ENCODE measurements around the gene PYCR2.
"Not testable (repeated sequence)": the region's sequence is repeated elsewhere in the genome, so short reads cannot be mapped to it uniquely, and the experiment has no call there.

The PYCR2 gene

DNA sequence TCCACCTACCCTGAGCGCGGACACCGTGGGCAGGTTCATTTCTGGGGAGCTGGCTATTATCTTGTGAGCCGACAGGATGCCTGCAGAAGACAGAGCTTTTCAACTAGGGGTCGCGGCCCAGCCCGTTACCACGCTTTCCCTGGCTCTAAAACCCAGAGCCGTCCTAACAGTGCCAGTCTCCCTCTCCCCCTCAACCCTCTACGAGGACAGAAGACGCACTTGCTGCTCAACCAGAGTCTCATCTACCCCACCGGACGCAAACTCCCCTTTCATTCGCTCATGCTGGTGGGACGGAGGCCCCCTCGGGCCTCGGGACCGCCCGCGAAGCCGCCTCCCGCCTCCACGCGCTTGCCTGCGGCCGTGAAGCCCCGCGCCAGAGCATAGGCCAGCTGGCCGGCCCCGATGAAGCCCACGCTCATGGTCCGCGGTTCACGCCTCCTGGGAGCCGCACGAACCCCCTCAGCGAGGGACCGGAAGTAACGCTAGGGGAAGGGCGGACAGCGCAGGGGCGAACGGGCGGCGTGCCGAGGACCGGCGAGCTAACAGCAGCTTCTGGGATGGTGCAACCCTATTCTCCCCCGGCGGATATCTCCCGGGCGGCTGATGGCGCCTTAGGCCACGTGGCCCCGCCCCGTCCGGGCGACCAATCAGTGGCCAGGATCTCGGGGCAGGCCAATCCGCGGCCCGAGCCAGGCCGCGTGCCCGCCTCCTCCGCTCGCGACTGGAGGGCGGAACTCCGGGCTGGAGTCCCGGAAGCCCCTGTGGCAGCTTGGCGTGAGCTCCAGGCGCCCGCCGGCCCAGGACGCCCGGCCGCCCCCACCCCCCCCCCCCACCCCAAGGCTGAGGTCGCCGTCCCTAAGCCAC is at the start of gene PYCR2:
Gene PYCR2 (minus strand): TSS at position 559 of the 864 bp plus-strand sequence. CDS start 140 bp downstream, at position 419.
- Histone ChIP-seq H3K4me3 (ENCODE audit: low read length) (peak within 1 kb of the TSS; percentile 86), H3K9ac (ENCODE audit: low read depth, low read length) (peak within 1 kb of the TSS; percentile 93), H3K27ac (ENCODE audit: low read length) (peak within 1 kb of the TSS; percentile 53), H3K9me3 (ENCODE audit: insufficient read depth, low read depth, low read length) (no peaks in the 10 kb centered on the region), H3K27me3 (ENCODE audit: insufficient read depth, low read length) (no peaks in the 10 kb centered on the region), H3K4me1 (ENCODE audit: insufficient read depth, low read length) (peaks cover 4% of the 10 kb centered on the region), H3K36me3 (ENCODE audit: insufficient read depth, low read depth, low read length) (peaks cover 37% of the 10 kb centered on the region)

GRCh38 chr1:225973158-225973557 is 49.1 kb upstream of the PYCR2 start:
- H3K4me3 ChIP-seq (ENCODE audit: low read length): no peak overlapping the region
- no peak overlapping the region for H3K27ac ChIP-seq (ENCODE audit: low read length)

DNA sequence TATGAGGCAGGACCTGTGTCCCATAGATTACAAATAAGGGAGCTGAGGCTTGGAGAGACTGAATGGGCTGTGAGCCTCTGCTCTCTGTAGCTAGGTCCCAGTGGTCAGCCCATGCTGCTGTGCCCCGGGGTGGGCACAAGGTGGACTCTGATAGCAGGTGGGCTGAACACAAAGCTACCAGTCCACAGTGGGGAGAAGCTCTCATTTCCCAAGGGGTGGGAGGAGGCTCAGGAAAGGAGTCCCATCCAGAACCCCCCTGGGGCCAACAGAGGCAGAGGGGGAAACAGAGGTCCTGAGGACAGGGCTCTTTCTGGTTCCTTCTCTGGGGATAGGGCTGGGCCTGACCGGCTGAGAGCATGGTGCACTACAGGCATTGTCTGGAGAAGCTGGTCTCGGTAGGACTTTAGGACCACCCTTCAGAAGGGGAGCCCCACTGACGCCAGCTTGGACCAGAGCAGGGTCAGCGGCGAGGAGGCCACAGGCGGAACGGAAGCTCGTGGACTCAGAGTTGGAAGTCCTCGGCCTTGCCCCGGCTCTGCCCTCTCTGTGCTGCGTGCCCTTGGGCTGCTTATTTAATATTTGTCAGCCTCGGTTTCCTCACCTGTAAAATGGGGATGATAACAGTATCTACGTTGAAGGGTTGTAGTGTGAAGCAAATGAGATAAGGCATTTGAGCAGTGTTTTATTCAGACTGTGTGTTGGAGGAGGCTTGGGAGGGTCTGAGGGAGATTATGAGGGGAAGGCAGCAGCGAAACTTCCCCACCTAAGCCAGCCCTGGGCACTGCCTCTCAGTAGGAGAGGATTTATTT is 48.5 kb upstream of the PYCR2 start:
- Histone ChIP-seq H3K9ac (ENCODE audit: low read depth, low read length) (no peak overlapping the region), H3K4me1 (ENCODE audit: insufficient read depth, low read length) (no peaks in the 10 kb centered on the region), H3K9me3 (ENCODE audit: insufficient read depth, low read depth, low read length) (no peaks in the 10 kb centered on the region)

More at GRCh38 chr1:225973158-225973557, 49.1 kb upstream of the PYCR2 start:
- Histone ChIP-seq H3K27me3 (ENCODE audit: insufficient read depth, low read length) (no peaks in the 10 kb centered on the region), H3K4me1 (ENCODE audit: insufficient read depth, low read length) (no peaks in the 10 kb centered on the region), H3K36me3 (ENCODE audit: insufficient read depth, low read depth, low read length) (no peaks in the 10 kb centered on the region), H3K9ac (ENCODE audit: low read depth, low read length) (no peak overlapping the region), H3K9me3 (ENCODE audit: insufficient read depth, low read depth, low read length) (no peaks in the 10 kb centered on the region)

GRCh38 chr1:225970592-225971157 is 46.6 kb upstream of the PYCR2 start:
- H3K4me1 ChIP-seq (ENCODE audit: insufficient read depth, low read length); H3K9me3 ChIP-seq (ENCODE audit: insufficient read depth, low read depth, low read length); H3K27ac ChIP-seq (ENCODE audit: low read length); H3K9ac ChIP-seq (ENCODE audit: low read depth, low read length); H3K36me3 ChIP-seq (ENCODE audit: insufficient read depth, low read depth, low read length); H3K4me3 ChIP-seq (ENCODE audit: low read length); H3K27me3 ChIP-seq (ENCODE audit: insufficient read depth, low read length): not testable (repeated sequence)

More for the DNA sequence above, 48.5 kb upstream of the PYCR2 start:
- Histone ChIP-seq H3K27ac (ENCODE audit: low read length) (no peak overlapping the region), H3K27me3 (ENCODE audit: insufficient read depth, low read length) (no peaks in the 10 kb centered on the region), H3K36me3 (ENCODE audit: insufficient read depth, low read depth, low read length) (no peaks in the 10 kb centered on the region), H3K4me3 (ENCODE audit: low read length) (no peak overlapping the region)

GRCh38 chr1:225969751-225970150 is 45.7 kb upstream of the PYCR2 start:
- H3K27me3 ChIP-seq (ENCODE audit: insufficient read depth, low read length); H3K36me3 ChIP-seq (ENCODE audit: insufficient read depth, low read depth, low read length); H3K4me1 ChIP-seq (ENCODE audit: insufficient read depth, low read length); H3K9ac ChIP-seq (ENCODE audit: low read depth, low read length); H3K4me3 ChIP-seq (ENCODE audit: low read length); H3K27ac ChIP-seq (ENCODE audit: low read length); H3K9me3 ChIP-seq (ENCODE audit: insufficient read depth, low read depth, low read length): not testable (repeated sequence)

- no peaks in the 10 kb centered on the region for H3K9me3 ChIP-seq (ENCODE audit: insufficient read depth, low read depth, low read length)
- H3K9ac ChIP-seq (ENCODE audit: low read depth, low read length): no peak overlapping the region
- no peak overlapping the region for H3K4me3 ChIP-seq (ENCODE audit: low read length)
- no peak overlapping the region for H3K27ac ChIP-seq (ENCODE audit: low read length)
- H3K27me3 ChIP-seq (ENCODE audit: insufficient read depth, low read length): 0 out of 2 replicates have a peak, but pooled peaks cover 3% of the 10 kb centered on the region
- no peaks in the 10 kb centered on the region for H3K36me3 ChIP-seq (ENCODE audit: insufficient read depth, low read depth, low read length)
- H3K4me1 ChIP-seq (ENCODE audit: insufficient read depth, low read length): no peaks in the 10 kb centered on the region
These were observed 41.2 kb upstream of the PYCR2 start for GRCh38 chr1:225965231-225965630.

DNA sequence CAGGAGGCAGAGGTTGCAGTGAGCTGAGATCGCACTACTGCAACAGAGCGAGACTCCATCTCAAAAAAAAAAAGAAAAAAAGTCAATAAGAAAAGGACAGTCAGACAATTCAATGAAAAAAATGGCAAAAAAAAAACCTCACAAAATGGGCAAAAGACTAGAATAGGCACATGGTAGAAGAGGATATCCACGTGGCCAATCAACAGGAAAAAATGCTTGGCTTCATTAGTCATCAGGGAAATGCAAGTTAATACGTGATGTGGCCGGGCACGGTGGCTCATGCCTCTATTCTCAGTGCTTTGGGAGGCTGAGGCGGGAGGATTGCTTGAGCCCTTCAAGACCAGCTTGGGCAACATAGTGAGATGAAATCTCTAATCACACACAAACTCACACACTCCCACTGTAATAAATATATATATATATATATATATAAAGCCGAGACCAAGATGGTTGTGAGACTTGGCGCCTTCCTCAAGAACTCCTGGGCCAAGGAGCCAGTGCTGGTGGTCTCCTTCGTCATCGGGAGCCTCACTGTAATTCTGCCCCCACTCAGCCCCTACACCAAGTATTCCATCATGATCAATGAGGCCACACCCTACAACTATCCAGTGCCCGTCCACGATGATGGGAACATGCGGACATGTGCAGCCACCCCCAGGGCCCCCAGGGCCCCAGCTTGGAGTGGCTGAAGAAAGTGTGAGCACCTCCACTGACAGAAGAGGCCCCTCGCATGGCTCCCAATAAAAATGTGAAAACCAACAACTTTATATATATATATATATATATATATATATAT is 39.9 kb upstream of the PYCR2 start:
- no peaks in the 10 kb centered on the region for H3K4me1 ChIP-seq (ENCODE audit: insufficient read depth, low read length)

DNA sequence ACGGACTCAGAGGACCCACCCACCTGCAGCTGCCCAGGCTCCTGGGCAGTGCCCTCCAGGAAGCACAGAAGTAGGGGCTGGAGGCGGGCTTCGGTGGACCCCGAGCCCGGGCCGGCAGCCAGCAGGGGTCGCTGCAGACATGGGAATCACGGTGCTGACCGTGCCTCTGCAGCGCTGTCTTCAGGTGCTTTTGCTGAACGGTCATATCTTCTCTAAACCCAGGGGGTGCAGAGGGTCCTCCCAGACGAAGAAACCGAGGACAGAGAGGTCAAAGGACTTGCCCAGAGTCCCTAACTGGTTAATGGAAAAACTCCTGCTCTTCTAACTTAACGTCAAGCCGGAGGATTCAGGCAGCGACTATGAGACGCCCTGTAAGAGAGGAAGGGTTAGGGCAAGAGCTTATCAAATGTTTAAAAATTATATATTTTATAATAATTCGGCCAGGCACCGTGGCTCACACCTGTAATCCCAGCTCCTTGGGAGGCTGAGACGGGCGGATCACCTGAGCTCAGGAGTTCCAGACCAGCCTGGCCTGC is 38.5 kb upstream of the PYCR2 start:
- no peaks in the 10 kb centered on the region for H3K4me1 ChIP-seq (ENCODE audit: insufficient read depth, low read length)
- H3K9ac ChIP-seq (ENCODE audit: low read depth, low read length): no peak overlapping the region
- H3K4me3 ChIP-seq (ENCODE audit: low read length): no peak overlapping the region
- no peaks in the 10 kb centered on the region for H3K36me3 ChIP-seq (ENCODE audit: insufficient read depth, low read depth, low read length)
- no peaks in the 10 kb centered on the region for H3K9me3 ChIP-seq (ENCODE audit: insufficient read depth, low read depth, low read length)
- 0 out of 2 replicates have a peak, but pooled peaks cover 3% of the 10 kb centered on the region for H3K27me3 ChIP-seq (ENCODE audit: insufficient read depth, low read length)
- H3K27ac ChIP-seq (ENCODE audit: low read length): no peak overlapping the region

More for the DNA sequence above, 39.9 kb upstream of the PYCR2 start:
- Histone ChIP-seq H3K36me3 (ENCODE audit: insufficient read depth, low read depth, low read length) (no peaks in the 10 kb centered on the region), H3K27me3 (ENCODE audit: insufficient read depth, low read length) (0 out of 2 replicates have a peak, but pooled peaks cover 3% of the 10 kb centered on the region), H3K27ac (ENCODE audit: low read length) (no peak overlapping the region), H3K9ac (ENCODE audit: low read depth, low read length) (no peak overlapping the region), H3K9me3 (ENCODE audit: insufficient read depth, low read depth, low read length) (no peaks in the 10 kb centered on the region), H3K4me3 (ENCODE audit: low read length) (no peak overlapping the region)

DNA sequence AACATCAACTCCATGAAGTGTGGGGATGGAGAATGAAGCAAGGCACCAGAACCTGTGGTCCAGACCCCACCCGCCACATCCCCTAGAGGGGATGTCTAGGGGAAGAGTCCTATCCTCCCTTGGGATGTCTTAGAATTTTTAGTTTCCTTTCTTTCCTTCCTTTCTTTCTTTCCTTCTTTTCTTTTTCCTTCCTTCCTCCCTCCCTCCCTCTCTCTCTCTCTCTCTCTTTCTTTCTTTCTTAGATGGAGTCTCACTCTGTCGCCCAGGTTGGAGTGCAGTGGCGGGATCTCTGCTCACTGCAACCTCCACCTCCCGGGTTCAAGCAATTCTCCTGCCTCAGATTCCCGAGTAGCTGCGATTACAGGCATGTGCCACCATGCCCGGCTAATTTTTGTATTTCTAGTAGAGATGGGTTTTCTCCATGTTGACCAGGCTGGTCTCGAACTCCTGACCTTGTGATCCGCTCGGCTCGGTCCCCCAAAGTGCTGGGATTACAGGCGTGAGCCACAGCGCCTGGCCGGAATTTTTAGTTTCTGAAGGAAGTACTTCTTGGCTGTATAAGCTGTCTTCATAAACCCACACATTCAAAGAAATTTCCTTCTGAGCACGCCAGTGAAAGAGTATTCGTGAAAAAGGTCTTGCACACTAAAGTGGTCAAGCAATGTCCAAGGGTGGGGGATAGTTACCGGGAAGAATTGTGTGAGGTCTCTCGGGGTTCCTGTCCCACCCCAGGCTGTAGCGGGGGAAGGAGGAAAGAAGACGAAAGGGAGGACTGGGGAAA is 37.8 kb upstream of the PYCR2 start:
- no peaks in the 10 kb centered on the region for H3K4me1 ChIP-seq (ENCODE audit: insufficient read depth, low read length)
- H3K27me3 ChIP-seq (ENCODE audit: insufficient read depth, low read length): 0 out of 2 replicates have a peak, but pooled peaks cover 3% of the 10 kb centered on the region
- no peak overlapping the region for H3K9ac ChIP-seq (ENCODE audit: low read depth, low read length)
- no peaks in the 10 kb centered on the region for H3K36me3 ChIP-seq (ENCODE audit: insufficient read depth, low read depth, low read length)
- H3K4me3 ChIP-seq (ENCODE audit: low read length): no peak overlapping the region
- H3K9me3 ChIP-seq (ENCODE audit: insufficient read depth, low read depth, low read length): no peaks in the 10 kb centered on the region
- H3K27ac ChIP-seq (ENCODE audit: low read length): no peak overlapping the region

DNA sequence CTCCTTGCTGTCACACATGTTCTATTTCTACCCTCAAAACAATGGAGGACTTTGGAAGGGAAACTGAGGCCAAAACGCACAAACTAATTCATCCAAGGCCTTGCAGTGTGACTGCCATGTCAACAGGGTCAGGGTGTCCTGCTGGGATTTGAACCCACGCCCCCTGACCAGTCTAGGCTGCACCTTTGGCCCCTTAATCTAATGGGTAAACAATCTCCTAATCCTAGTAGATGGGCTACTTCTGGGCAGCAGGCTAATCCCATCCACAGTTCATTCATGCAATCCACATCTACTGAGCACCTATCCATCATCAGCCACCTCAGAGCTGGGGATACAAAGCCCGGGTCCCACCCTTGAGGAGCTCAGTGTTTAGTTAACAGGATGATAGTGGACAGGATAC is 34.0 kb upstream of the PYCR2 start:
- Histone ChIP-seq H3K4me1 (ENCODE audit: insufficient read depth, low read length) (no peaks in the 10 kb centered on the region), H3K27me3 (ENCODE audit: insufficient read depth, low read length) (peaks cover 3% of the 10 kb centered on the region; the same call in 1 of the 2 replicates), H3K4me3 (ENCODE audit: low read length) (no peak overlapping the region), H3K9me3 (ENCODE audit: insufficient read depth, low read depth, low read length) (no peaks in the 10 kb centered on the region), H3K27ac (ENCODE audit: low read length) (no peak overlapping the region), H3K9ac (ENCODE audit: low read depth, low read length) (no peak overlapping the region), H3K36me3 (ENCODE audit: insufficient read depth, low read depth, low read length) (no peaks in the 10 kb centered on the region)
